Right cardiac atrium (tissue), 5 donors: Measurements from ENCODE around the gene PPIC. TPM values are rescaled to one million over a fixed set of nuclear protein-coding genes. Genes with fewer than 3 reads are reported as not detected.
A peak's percentile ranks its signal among the peaks of the same experiment; 100 is the strongest.

ENCODE experiments used
- ATAC-seq, 2 donors: fragments of 200-7000 bp; cut with Tn5 transposase; one replicate each; pipeline versions ENCODE4 v1.8.0 to v1.9.1; 2020; ENCODE audit warnings: moderate library complexity in 2 of 2, mild to moderate bottlenecking in 1 of 2
- DNase-seq, 3 donors: peaks; one replicate each; pipeline ENCODE4 v3.0.0-alpha.2; 2020
- H3K27ac ChIP-seq: one replicate; pipeline ENCODE4 v1.5.1; 2013; ENCODE audit warnings: mild to moderate bottlenecking, low read length, control low read depth, moderate library complexity
- H3K27me3 ChIP-seq: one replicate; pipeline ENCODE4 v1.6.1; 2013; ENCODE audit not compliant: control insufficient read depth, insufficient read depth
- H3K4me1 ChIP-seq: one replicate; pipeline ENCODE4 v1.6.1; 2013; ENCODE audit warnings: low read length; ENCODE audit not compliant: control insufficient read depth, insufficient read depth
- H3K4me3 ChIP-seq: one replicate; pipeline ENCODE4 v1.5.1; 2013; ENCODE audit warnings: low read length, control low read depth
- H3K9me3 ChIP-seq: one replicate; pipeline ENCODE4 v1.6.1; 2013; ENCODE audit warnings: low read length; ENCODE audit not compliant: control insufficient read depth
- WGBS: extraction: QIAGEN DNeasy Blood & Tissue Kit; methylation state at CpG from one replicate; pipeline ENCODE4 v1.1.7; 2013; 5-methylcytosine and 5-hydroxymethylcytosine counted together
- intact Hi-C, 4 donors: fragments of 100-400 bp; cut with DNase I; formaldehyde crosslinking; loops; one replicate each; pipeline versions ENCODE4 v1.11.0 to v1.14.0; 2022 to 2023
- long read RNA-seq, 4 donors: library from polyadenylated mRNA; unstranded; transcript quantifications; one replicate each; pipeline ENCODE4 v2.0.0, GENCODE V29; 2020 to 2021
- polyA plus RNA-seq: library from polyadenylated mRNA; stranded (reverse); fragments of 200-250 nt; gene quantifications from one replicate; pipeline ENCODE4 v1.2.3, GENCODE V29; 2013
- total RNA-seq, 4 donors: library from RNA; stranded (reverse); fragmentation: NEBNext Ultra II Directional; extraction: Animal tissue kit (Norgen Biotek cat#: 25700); gene quantifications; one replicate each; pipeline ENCODE4 v1.2.1, GENCODE V29; 2021
- donor health status: healthy with polysubstance abuse.
- donor health status: DM: no; HTN: yes; CAD: no.
- donor health status: DM: no; HTN: no; CAD: no.
- donor health status: DM: no; HTN: yes; CAD: no; lungs with severe emphysema.
- donor health status: DM: yes; HTN: yes; CAD: no.

PPIC gene
- total RNA-seq: 10 to 100 TPM; 41.8 to 51.3 (median 42.8) TPM
- polyA plus RNA-seq: 47.3 TPM
- long read RNA-seq, donor 1, transcript PPIC-201 (5 exons, 1,380 nt): major isoform, 91 of 99 reads
- long read RNA-seq, donor 1, partial matches to known transcripts: 2 of 99 reads
- long read RNA-seq, donor 1, other reads (novel, unspliced or antisense): 5 of 99 reads
- long read RNA-seq, donor 2, transcript PPIC-201 (5 exons, 1,380 nt): major isoform, 43 of 45 reads
- long read RNA-seq, donor 2, partial matches to known transcripts: 1 of 45 reads
- long read RNA-seq, donor 2, other reads (novel, unspliced or antisense): 1 of 45 reads
- long read RNA-seq, donor 3, transcript PPIC-201 (5 exons, 1,380 nt): major isoform, 187 of 222 reads
- long read RNA-seq, donor 3, partial matches to known transcripts: 1 of 222 reads
- long read RNA-seq, donor 3, other reads (novel, unspliced or antisense): 34 of 222 reads
- long read RNA-seq, donor 4, transcript PPIC-201 (5 exons, 1,380 nt): major isoform, 45 of 47 reads
- long read RNA-seq, donor 4, partial matches to known transcripts: 0 of 47 reads
- long read RNA-seq, donor 4, other reads (novel, unspliced or antisense): 2 of 47 reads

GRCh38 chr5:123036391-123037103 lies at the start of gene PPIC:
Gene PPIC, minus strand, starts transcription at chr5:123036725. Its CDS starts 100 bp downstream, at chr5:123036625.
- ATAC-seq: peak; percentile 97 to 98
- intact Hi-C loops: loop anchor here in 1 of 4 donors (10.0 kb wide), 1 partner anchor 192 kb away; the partner anchor contains the start of gene SNX24
- peak; percentile 93 to 95 (median 95) for DNase-seq
- Histone ChIP-seq H3K27ac (peak within 1 kb of the TSS; percentile 88), H3K4me1 (peaks cover 3% of the 10 kb centered on the region), H3K4me3 (peak within 1 kb of the TSS; percentile 86), H3K27me3 (no peaks in the 10 kb centered on the region), H3K9me3 (no peaks in the 10 kb centered on the region)
- under 1% methylated on average over 84 of the region's 84 CpGs for WGBS

DNA sequence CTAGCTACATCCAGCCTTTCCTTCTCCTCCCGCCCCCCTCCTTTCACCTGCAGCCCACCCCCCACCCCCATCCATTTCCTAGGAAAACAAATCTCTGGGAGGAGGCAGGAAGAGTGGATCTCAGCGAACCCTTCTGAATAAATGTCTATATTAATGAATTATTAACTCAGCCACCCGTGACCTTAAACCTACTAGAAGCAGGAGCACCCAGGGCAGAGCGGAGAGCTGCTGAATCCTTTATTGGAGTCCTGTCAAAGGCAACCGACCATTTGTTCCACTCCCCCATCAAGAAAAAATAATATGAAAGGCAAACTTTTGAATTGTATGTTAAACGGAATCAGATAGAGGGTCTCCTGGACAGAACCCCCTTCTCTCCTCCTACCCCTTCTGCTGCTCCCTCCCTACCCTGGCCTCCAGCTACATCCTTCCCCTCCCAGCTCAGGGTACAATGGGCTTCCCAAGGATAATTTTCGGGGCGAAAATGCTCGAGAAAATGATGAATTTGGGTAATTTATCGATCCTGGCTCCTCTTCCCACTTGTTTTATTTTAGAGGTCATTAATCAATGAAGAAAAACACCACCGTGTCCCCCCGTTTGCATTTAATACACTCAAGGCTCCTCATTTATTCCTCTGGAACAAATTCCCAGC lies 49.2 kb upstream of the PPIC start:
- Histone ChIP-seq H3K9me3 (no peaks in the 10 kb centered on the region), H3K27me3 (no peaks in the 10 kb centered on the region), H3K27ac (no peak overlapping the region), H3K4me3 (no peak overlapping the region), H3K4me1 (peaks cover 4% of the 10 kb centered on the region)
- intact Hi-C loops: no loop called here
- ATAC-seq (no peak), DNase-seq (no peak)
- 63% methylated on average over 12 of the region's 12 CpGs for WGBS

GRCh38 chr5:123084730-123085605 lies 48.4 kb upstream of the PPIC start:
- Histone ChIP-seq H3K27ac (no peak overlapping the region), H3K4me1 (peaks cover 4% of the 10 kb centered on the region), H3K9me3 (no peaks in the 10 kb centered on the region), H3K4me3 (no peak overlapping the region), H3K27me3 (no peaks in the 10 kb centered on the region)
- ATAC-seq (no peak), DNase-seq (no peak)
- 81% methylated on average over 9 of the region's 9 CpGs for WGBS
- intact Hi-C loops: no loop called here

GRCh38 chr5:123083298-123083697 lies 46.8 kb upstream of the PPIC start:
- no peak overlapping the region for H3K27ac ChIP-seq
- no peaks in the 10 kb centered on the region for H3K27me3 ChIP-seq
- no peak overlapping the region for H3K4me3 ChIP-seq
- no peaks in the 10 kb centered on the region for H3K9me3 ChIP-seq
- ATAC-seq (no peak), DNase-seq (no peak)
- intact Hi-C loops: no loop called here
- WGBS: 84% methylated on average over 3 of the region's 3 CpGs
- peaks cover 3% of the 10 kb centered on the region for H3K4me1 ChIP-seq

DNA sequence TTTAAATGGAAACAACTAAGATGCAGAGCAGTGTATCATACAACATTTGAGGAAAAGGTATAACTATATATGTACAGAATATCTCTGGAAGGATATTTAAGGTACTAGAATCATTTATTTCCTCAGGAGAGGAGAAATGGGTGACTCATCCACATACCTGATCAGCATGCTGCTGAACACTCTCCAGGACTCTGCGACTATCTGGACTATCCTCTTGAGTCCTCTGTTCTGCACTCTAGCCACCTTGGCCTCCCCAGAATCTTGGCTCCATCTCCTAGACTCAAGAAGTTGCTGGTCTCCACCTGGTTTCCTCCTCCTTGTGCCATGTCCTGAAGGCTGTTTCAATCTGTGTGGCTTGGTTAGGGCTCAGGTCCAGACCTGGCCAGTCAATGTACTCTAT lies 43.7 kb upstream of the PPIC start:
- no peaks in the 10 kb centered on the region for H3K4me1 ChIP-seq
- H3K4me3 ChIP-seq: no peak overlapping the region
- no peak overlapping the region for H3K27ac ChIP-seq
- DNase-seq (no peak), ATAC-seq (no peak)
- intact Hi-C loops: no loop called here
- H3K27me3 ChIP-seq: no peaks in the 10 kb centered on the region
- WGBS: 92% methylated on average over 1 of the region's 1 CpG
- H3K9me3 ChIP-seq: no peaks in the 10 kb centered on the region

GRCh38 chr5:123075521-123076163 lies 39.1 kb upstream of the PPIC start:
- Histone ChIP-seq H3K9me3 (no peaks in the 10 kb centered on the region), H3K27me3 (no peaks in the 10 kb centered on the region), H3K27ac (no peak overlapping the region), H3K4me3 (no peak overlapping the region), H3K4me1 (no peaks in the 10 kb centered on the region)
- no peak for DNase-seq
- intact Hi-C loops: no loop called here
- WGBS: 91% methylated on average over 5 of the region's 5 CpGs
- no peak for ATAC-seq

- Histone ChIP-seq H3K9me3 (no peaks in the 10 kb centered on the region), H3K27ac (no peak overlapping the region), H3K4me1 (no peaks in the 10 kb centered on the region), H3K27me3 (no peaks in the 10 kb centered on the region), H3K4me3 (no peak overlapping the region)
- no peak for ATAC-seq
- no peak for DNase-seq
- intact Hi-C loops: no loop called here
- WGBS: 60% methylated on average over 1 of the region's 1 CpG
Observed at GRCh38 chr5:123068368-123068938, 31.9 kb upstream of the PPIC start.

- DNase-seq: no peak
- no peak for ATAC-seq
- H3K9me3 ChIP-seq: no peaks in the 10 kb centered on the region
- H3K27me3 ChIP-seq: no peaks in the 10 kb centered on the region
- no peak overlapping the region for H3K4me3 ChIP-seq
- intact Hi-C loops: no loop called here
- no peaks in the 10 kb centered on the region for H3K4me1 ChIP-seq
- no peak overlapping the region for H3K27ac ChIP-seq
Observed at GRCh38 chr5:123066016-123066415, 29.5 kb upstream of the PPIC start.

- intact Hi-C loops: no loop called here
- no peak for DNase-seq
- Histone ChIP-seq H3K9me3 (no peaks in the 10 kb centered on the region), H3K27me3 (no peaks in the 10 kb centered on the region), H3K4me3 (no peak overlapping the region), H3K4me1 (no peaks in the 10 kb centered on the region), H3K27ac (no peak overlapping the region)
- ATAC-seq: no peak
Observed at GRCh38 chr5:123059455-123059854, 22.9 kb upstream of the PPIC start.

GRCh38 chr5:123051206-123051605 lies 14.7 kb upstream of the PPIC start:
- Histone ChIP-seq H3K27me3 (no peaks in the 10 kb centered on the region), H3K4me3 (no peak overlapping the region), H3K4me1 (no peaks in the 10 kb centered on the region), H3K9me3 (no peaks in the 10 kb centered on the region), H3K27ac (no peak overlapping the region)
- DNase-seq (no peak), ATAC-seq (no peak)
- intact Hi-C loops: no loop called here
- 89% methylated on average over 2 of the region's 2 CpGs for WGBS
